HT1080 (cell line): ENCODE data around the gene KDM4F. TPM values are rescaled to one million over a fixed set of nuclear protein-coding genes. Genes with fewer than 3 reads are reported as not detected.
"Not testable (repeated sequence)": the region's sequence is repeated elsewhere in the genome, so short reads cannot be mapped to it uniquely, and the experiment has no call there.

Experiments
- DNase-seq: peaks from one replicate; pipeline ENCODE4 v3.0.0-alpha.2; 2015; ENCODE audit warnings: low read depth
- polyA plus RNA-seq, 2 experiments: library from polyadenylated mRNA; depleted of rRNA; stranded (reverse); fragments of >200 nt; gene quantifications; 2 replicates each; pipeline ENCODE4 v1.2.3, GENCODE V29; 2015
- total RNA-seq: library from RNA; depleted of rRNA; stranded (reverse); fragments of >200 nt; shearing (Covaris generic); gene quantifications from 2 replicates; pipeline ENCODE4 v1.2.3, GENCODE V29; 2014; rRNA removed

The KDM4F gene
- total RNA-seq, result not detected in 2 replicates
- not detected in 2 replicates for polyA plus RNA-seq (2015; cell fraction: cytosol; rRNA removed)
- polyA plus RNA-seq (2015; cell fraction: nucleus; rRNA removed), result not detected in 2 replicates

GRCh38 chr11:95049122-95049521 lies at the start of gene KDM4F:
TSS of gene KDM4F (plus strand) at chr11:95049422.
- DNase-seq, result not testable (repeated sequence)

DNA sequence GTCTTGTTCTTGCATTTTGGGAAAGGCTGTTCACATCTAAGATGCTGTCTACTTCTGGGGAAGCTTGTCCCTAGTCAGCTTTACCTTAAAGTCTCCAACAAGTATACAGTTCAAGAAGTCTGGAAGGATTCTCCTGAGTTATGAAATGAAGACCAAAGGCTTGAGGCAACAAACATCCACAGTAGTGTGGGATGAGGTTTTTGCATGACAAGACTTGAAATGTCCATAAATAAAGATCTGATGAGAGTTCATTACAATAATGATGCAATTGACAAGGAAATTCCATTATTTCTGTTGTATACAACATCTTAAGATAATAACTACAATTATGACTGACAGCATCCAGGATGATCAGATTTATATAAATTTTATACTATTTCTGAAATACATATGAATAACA lies 45.5 kb upstream of the KDM4F start:
- DNase-seq, result no peak

DNA sequence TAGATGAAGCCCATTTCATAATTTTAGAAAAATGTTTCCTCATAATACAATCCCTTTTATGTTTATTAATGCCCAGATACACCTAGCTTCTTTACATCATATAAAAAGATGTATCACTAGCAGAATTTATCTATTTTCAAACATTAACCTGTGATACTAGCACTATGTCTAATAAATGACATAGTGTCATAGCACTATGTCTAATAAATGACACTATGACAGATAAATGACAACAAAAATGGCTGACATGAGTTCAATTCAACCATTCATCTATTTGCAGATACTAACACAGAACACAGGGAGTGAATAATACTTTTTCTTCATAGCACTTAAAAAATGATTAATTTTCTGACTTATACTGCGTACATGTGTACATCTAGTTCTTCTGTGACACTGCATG lies 43.6 kb upstream of the KDM4F start:
- DNase-seq, result no peak

DNA sequence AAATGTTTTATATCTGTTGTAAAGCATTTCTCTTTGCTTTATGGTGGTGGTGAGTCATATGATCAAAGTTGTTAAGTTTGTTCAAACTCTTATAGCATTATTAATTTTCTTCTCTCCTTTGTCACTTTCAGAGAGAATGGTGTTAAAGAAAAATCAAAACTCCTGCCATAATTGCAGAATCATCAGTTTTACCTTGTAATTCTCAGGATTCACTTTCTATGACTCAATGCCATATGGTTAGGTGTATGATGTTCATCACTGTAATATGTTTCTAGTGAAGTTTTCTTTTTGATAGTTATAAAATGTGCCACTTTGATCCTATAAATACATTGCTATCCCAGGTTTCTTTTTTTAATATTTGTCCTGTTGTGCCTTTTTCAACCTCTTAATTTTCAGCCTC lies 37.8 kb upstream of the KDM4F start:
- no peak for DNase-seq

- DNase-seq, result no peak
Measured at GRCh38 chr11:95014184-95014821, 34.9 kb upstream of the KDM4F start.

DNA sequence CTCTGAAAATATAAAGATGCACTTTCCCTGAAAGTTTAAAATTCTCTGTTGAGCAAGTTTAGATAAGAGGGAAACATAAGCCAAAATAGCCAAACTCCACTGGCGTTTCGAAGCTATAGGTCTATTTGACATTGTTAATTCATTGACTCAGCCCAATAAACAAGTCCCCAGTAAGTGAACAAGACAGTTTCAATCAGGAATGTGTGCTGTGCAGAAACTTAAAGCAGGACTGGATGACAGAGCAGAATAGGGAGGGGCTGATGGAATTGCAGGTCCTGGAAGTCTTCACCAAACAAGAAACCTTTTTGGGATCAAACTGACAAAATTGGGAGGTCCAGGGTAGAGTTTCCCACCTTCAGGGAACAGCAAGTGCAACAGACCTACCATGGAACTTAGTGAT lies 33.1 kb upstream of the KDM4F start:
- no peak for DNase-seq

DNA sequence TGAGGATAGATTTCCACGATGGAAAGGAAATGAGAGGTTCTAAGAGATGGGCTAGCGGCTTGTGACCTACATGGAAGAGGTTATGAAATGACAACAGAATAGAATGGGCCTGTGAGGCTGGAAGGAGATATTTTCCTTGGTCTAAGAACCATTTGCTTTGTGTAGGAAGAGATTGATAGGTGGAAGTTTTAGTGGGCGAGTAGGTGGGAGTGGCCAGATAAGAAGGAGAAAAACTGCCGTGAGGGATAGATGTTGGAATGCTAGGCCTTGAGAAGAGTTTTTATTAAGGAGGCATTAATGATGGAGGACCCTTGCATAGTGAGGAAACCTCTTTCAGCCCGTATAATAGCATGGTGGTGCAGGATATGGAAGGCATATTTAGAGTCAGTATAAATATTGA lies 27.8 kb upstream of the KDM4F start:
- DNase-seq, result not testable (repeated sequence)

DNA sequence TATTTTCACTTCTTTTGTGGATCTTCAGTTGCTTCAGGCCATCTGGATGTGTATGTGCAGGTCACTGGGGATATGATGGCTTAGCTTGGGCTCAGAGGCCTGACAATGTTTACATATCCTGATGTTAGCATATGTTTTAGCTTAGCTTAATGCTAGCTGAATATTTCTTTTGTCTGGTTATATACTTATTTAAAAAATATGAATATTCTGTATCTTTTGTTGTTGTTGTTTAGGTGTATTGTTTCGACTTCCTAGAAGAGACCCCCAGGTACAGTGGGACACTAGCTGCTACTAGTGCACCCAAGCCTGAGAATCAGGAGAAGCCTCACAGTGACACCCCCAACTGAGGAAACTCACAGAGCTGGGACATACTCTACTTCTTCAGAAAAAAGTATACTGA lies 24.3 kb upstream of the KDM4F start, which contains the start of gene KDM4E:
TSS of gene KDM4E (plus strand) at position 301 of the 400 bp plus-strand sequence. CDS start 300 bp downstream, outside the sequence.
- no peak for DNase-seq

GRCh38 chr11:95025594-95025993 lies 23.6 kb upstream of the KDM4F start:
- not testable (repeated sequence) for DNase-seq

DNA sequence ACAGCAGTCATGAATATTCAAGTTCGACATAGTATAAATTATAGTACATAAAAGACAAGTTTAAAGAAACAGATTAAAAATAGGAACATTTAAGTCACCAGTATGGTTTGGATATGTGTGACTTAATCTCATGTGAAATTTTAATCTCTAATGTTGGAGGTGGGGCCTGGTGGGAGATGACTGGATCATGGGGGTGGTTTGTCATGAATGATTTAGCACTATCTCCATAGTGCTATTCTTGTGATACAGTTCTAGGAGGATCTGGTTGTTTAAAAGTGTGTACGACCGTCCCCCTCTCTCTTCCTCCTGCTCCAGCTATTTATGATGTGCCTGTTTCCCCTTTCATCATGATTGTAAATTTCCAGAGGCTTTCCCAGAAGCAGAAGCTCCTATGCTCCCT lies 20.9 kb upstream of the KDM4F start:
- no peak for DNase-seq

GRCh38 chr11:95033051-95033450 lies 16.2 kb upstream of the KDM4F start:
- DNase-seq, result no peak

DNA sequence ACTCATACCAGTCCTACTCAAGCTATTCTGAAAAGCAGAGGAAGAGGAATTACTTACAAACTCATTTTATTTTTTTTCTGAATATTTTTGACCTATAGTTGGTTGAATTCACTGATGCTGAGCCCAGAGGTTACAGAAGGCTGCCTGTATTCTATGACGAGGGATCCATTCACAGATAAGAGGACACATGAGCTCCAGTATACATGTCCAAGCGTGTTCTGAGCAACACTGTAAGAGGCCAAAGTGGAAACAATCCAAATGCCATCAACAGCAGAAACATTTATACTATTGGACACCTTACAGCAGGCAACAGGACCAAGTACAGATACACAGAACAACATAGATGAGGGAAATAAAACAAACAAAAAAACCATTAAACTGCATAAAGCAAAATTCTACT lies 13.9 kb upstream of the KDM4F start:
- DNase-seq, result no peak

DNA sequence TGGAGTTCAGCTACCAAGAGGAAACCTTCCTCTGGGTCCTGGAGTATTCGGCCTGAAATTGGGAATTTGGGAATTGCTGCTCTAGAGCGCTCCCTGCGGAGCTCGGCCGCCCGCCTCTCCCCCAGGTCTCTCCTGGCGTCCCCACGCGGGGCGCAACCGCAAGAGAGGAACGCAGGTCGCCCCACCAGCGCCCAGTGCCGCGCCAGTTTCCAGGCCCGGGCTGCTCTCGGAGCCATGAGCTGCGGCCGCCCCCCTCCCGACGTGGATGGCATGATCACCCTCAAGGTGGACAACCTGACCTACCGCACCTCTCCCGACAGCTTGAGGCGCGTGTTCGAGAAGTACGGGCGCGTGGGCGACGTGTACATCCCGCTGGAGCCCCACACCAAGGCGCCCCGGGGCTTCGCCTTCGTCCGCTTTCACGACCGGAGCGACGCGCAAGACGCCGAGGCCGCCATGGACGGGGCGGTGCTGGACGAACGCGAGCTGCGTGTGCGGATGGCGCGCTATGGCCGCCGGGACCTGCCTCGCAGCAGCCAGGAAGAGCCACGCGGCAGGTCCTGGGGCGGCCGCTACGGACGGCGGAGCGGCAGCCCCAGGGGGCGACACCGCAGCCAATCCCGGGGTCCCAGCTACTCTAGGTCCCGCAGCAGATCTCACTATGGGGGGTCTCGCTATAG lies 11.7 kb upstream of the KDM4F start:
- not testable (repeated sequence) for DNase-seq

- no peak for DNase-seq
Measured at GRCh38 chr11:95042239-95042638, 7.0 kb upstream of the KDM4F start.

DNA sequence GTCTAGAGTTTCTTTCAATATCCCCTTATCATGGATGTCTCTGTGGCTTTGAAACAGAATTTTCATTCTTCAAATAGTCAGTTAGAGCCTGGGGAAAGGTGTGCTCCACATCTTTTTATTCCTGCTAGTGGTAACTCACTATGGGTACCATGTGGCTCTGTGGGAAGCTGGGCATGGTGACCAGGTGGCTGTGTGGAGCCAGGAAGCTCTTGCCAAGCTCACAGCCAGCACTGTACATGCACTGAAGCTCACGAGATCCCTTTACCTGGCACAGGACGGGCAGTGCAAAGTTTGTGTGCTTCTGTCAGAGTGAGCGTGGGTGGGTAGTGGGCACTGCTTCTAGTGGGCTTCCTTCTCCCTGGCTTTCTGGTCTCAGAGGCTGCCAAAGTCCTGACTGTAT lies 6.3 kb upstream of the KDM4F start:
- no peak for DNase-seq

DNA sequence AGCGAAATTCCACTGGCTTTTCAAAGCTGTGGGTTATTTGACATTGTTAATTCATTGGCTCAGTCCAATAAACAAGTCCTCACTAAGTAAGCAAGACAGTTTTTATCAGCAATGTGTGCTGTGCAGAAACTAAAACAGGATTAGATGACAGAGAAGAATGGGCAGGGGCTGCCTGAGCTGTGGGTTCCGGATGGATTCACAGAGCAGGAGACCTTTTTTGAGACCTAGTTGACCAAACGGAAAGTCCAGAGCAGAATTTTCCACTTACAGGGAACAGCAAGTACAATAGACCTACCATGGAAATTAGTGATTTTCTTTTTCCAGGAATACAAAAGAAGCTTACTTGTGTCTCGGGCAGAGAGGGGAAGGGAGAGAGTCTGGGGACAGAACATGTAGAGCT lies 5.2 kb upstream of the KDM4F start:
- no peak for DNase-seq

DNA sequence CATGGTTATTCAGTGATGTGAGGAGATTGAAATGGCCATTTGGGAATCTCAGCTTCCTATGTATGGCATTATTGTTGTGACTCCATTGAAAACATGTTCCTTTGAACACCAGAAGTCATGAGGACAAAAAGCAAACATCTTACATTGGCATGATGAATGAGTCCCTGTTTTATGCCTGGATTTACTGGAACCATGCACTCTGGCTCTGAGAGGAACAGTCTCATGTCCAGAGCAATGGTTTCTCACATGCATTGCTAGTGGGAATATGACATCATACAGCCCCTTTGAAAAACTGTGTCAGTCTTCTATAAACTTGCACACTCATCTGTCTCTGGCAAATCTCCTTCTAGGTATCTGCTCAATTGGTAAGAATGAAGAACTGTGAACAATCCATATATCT lies 3.4 kb upstream of the KDM4F start:
- no peak for DNase-seq

- DNase-seq, result no peak
Measured at GRCh38 chr11:95050595-95051202, 1.5 kb downstream of the KDM4F start.

DNA sequence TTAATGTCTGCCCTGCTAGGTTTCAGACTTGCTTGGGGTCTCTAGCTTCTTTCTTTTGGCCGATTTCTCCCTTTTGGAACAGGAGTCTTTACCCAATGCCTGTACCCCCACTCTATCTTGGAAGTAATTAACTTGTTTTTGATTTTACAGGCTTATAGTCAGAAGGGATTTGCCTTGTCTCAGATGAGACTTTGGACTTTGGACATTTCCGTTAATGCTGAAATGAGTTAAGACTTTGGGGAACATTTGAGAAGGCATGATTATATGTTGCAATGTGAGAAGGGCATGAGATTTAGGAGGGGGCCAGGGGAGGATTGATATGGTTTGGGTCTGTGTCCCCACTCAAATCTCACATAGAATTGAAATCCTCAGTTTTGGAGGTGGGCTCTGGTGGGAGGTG lies 5.1 kb downstream of the KDM4F start:
- no peak for DNase-seq

DNA sequence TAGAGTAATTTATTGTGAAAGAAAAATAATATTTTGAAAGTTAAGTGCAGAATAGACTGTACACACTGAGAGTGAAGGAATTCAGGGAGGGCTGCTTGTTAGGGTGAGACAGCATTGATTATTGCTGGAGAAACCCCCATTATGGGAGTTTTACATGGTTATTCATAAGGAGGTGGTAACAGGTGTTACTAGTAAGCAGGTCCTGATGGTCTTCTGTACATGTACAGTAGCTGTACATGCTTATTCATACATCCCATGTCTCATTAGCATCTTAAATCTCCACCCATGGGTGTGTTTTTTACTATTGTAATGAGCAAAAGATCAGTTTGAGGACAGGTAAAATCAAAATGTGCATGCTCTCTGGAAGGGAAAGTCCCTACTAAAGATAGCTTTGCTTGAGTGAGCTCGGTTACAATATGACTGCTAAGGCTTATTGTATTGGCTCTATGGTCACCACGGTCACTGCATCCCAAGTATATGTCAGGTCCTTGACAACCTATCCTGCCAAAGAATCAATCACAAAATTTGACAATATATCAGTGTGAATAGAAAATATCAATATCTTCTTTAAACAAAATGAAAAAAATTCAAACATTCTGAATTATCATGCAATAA lies 6.2 kb downstream of the KDM4F start:
- no peak for DNase-seq

- DNase-seq, result no peak
Measured at GRCh38 chr11:95057959-95058358, 8.7 kb downstream of the KDM4F start.

DNA sequence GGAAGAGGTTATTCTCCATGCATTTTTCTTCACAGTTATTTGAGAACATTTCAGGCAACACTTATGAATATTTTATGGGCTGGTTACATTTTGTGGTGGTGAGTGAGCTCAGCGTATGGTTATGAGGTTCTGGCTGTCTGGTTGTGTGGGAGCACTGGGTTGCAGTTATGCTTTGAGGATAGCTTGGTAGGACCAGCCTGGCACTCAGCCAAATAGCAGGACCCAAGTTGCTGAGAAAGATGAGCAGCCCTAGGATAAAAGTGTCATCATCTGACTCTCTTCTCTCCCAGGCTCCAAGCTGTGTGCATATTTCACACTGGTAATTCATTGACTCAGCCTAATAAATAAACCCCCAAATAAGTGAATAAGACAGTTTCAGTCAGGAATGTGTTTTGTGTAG lies 9.4 kb downstream of the KDM4F start:
- DNase-seq, result no peak
